DOHH2 (cell line): ENCODE data around the gene PSAT1.

ENCODE experiments used
- H3F3A ChIP-seq: fragments of 200-600 bp; sonication (generic), shearing (Covaris generic); 2 replicates; pipeline ENCODE4 v1.6.0; 2016; ENCODE audit warnings: antibody characterized with exemption, mild to moderate bottlenecking; ENCODE audit not compliant: control insufficient read depth, insufficient read depth
- H3K27ac ChIP-seq: fragments of 200-600 bp; sonication (generic); 2 replicates; pipeline ENCODE4 v1.5.1; 2014; ENCODE audit warnings: low read depth, mild to moderate bottlenecking, low read length, moderate library complexity
- H3K27me3 ChIP-seq: fragments of 200-600 bp; sonication (generic); 2 replicates; pipeline ENCODE4 v1.6.1; 2014; ENCODE audit warnings: mild to moderate bottlenecking, low read length, mixed read lengths; ENCODE audit not compliant: control insufficient read depth
- H3K36me3 ChIP-seq: fragments of 200-600 bp; sonication (generic); 2 replicates; pipeline ENCODE4 v1.6.1; 2014; ENCODE audit warnings: mild to moderate bottlenecking, low read length, moderate library complexity, mixed read lengths; ENCODE audit not compliant: control insufficient read depth
- H3K4me1 ChIP-seq: fragments of 200-600 bp; sonication (generic); 2 replicates; pipeline ENCODE4 v1.6.1; 2014; ENCODE audit warnings: mild to moderate bottlenecking, low read length, mixed read lengths; ENCODE audit not compliant: control insufficient read depth
- H3K4me2 ChIP-seq: fragments of 200-600 bp; sonication (generic); 2 replicates; pipeline ENCODE4 v1.6.0; 2014; ENCODE audit warnings: mild to moderate bottlenecking, low read length, moderate library complexity
- H3K4me3 ChIP-seq: fragments of 200-600 bp; sonication (generic); 2 replicates; pipeline ENCODE4 v1.5.1; 2014; ENCODE audit warnings: mild to moderate bottlenecking, low read length, mixed read lengths
- H3K79me2 ChIP-seq: fragments of 200-600 bp; sonication (generic); 2 replicates; pipeline ENCODE4 v1.6.1; 2014; ENCODE audit warnings: mild to moderate bottlenecking, low read length, mixed read lengths; ENCODE audit not compliant: control insufficient read depth
- H3K9me2 ChIP-seq: fragments of 200-600 bp; sonication (generic); replicated peaks from 2 replicates; pipeline ENCODE4 v1.6.1; 2014; ENCODE audit warnings: mild to moderate bottlenecking, low read length, mixed read lengths; ENCODE audit not compliant: control insufficient read depth
- H3K9me3 ChIP-seq: fragments of 200-600 bp; sonication (generic); 2 replicates; pipeline ENCODE4 v1.6.1; 2014; ENCODE audit warnings: antibody characterized with exemption, low read length, mixed read lengths; ENCODE audit not compliant: control insufficient read depth, insufficient read depth
- H4K20me1 ChIP-seq: fragments of 200-600 bp; sonication (generic); 2 replicates; pipeline ENCODE4 v1.6.0; 2014; ENCODE audit warnings: low read depth, mild to moderate bottlenecking, antibody characterized with exemption, low read length, moderate library complexity; ENCODE audit not compliant: control insufficient read depth, insufficient read depth
- EZH2phosphoT487 ChIP-seq: fragments of 200-600 bp; sonication (generic); IDR thresholded peaks from 2 replicates; pipeline ENCODE4 v1.6.1; 2017; ENCODE audit warnings: borderline replicate concordance, mild to moderate bottlenecking, antibody characterized with exemption, low read length, moderate library complexity, mixed read lengths
- TF ChIP-seq, protein P1 (sequence below): fragments of 200-600 bp; sonication (generic); IDR thresholded peaks from one replicate; pipeline ENCODE4 v1.5.1; 2014; ENCODE audit warnings: antibody characterized with exemption, mild to moderate bottlenecking, low read depth, low read length; ENCODE audit not compliant: poor library complexity, severe bottlenecking

The PSAT1 gene

GRCh38 chr9:78311886-78312524 is 15.1 kb downstream of the PSAT1 start:
- Histone ChIP-seq H3K36me3 (peaks cover 67% of the 10 kb centered on the region), H3F3A (no peaks in the 10 kb centered on the region), H3K27me3 (no peaks in the 10 kb centered on the region), H3K4me1 (no peaks in the 10 kb centered on the region), H3K27ac (no peak overlapping the region), H4K20me1 (no peaks in the 10 kb centered on the region), H3K79me2 (no peaks in the 10 kb centered on the region), H3K4me2 (no peak overlapping the region), H3K9me2 (no peaks in the 10 kb centered on the region), H3K4me3 (no peak overlapping the region), H3K9me3 (no peaks in the 10 kb centered on the region)
- no peak for TF ChIP-seq EZH2phosphoT487
- TF ChIP-seq, protein P1, sequence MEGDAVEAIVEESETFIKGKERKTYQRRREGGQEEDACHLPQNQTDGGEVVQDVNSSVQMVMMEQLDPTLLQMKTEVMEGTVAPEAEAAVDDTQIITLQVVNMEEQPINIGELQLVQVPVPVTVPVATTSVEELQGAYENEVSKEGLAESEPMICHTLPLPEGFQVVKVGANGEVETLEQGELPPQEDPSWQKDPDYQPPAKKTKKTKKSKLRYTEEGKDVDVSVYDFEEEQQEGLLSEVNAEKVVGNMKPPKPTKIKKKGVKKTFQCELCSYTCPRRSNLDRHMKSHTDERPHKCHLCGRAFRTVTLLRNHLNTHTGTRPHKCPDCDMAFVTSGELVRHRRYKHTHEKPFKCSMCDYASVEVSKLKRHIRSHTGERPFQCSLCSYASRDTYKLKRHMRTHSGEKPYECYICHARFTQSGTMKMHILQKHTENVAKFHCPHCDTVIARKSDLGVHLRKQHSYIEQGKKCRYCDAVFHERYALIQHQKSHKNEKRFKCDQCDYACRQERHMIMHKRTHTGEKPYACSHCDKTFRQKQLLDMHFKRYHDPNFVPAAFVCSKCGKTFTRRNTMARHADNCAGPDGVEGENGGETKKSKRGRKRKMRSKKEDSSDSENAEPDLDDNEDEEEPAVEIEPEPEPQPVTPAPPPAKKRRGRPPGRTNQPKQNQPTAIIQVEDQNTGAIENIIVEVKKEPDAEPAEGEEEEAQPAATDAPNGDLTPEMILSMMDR = no peak

DNA sequence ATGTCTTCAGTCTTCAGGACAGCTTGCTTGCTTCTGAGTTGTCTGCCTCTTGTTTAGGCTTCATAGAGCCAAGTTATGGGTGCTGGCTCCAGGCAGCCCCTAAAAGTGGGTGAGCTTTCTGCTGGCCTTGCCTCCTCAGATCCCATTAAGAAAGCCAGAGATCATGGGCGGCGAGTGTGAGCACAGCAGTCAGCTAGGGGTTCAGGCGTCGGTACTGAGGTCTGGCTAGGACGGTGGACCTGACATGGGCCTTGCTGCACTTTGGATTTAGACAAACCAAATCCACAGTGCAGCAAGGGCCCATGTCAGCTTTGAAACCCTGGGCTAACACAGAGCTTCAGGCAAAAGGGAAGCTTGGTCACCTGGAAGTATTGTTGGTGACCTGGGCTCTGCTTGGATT is 17.6 kb downstream of the PSAT1 start:
- Histone ChIP-seq H3K4me3 (no peak overlapping the region), H3F3A (no peaks in the 10 kb centered on the region), H3K4me1 (no peaks in the 10 kb centered on the region), H3K79me2 (no peaks in the 10 kb centered on the region), H3K27me3 (no peaks in the 10 kb centered on the region), H3K9me3 (no peaks in the 10 kb centered on the region), H3K4me2 (no peak overlapping the region), H3K9me2 (no peaks in the 10 kb centered on the region), H3K27ac (no peak overlapping the region), H3K36me3 (peaks cover 71% of the 10 kb centered on the region), H4K20me1 (no peaks in the 10 kb centered on the region)
- TF ChIP-seq, protein P1 = no peak
- no peak for TF ChIP-seq EZH2phosphoT487

DNA sequence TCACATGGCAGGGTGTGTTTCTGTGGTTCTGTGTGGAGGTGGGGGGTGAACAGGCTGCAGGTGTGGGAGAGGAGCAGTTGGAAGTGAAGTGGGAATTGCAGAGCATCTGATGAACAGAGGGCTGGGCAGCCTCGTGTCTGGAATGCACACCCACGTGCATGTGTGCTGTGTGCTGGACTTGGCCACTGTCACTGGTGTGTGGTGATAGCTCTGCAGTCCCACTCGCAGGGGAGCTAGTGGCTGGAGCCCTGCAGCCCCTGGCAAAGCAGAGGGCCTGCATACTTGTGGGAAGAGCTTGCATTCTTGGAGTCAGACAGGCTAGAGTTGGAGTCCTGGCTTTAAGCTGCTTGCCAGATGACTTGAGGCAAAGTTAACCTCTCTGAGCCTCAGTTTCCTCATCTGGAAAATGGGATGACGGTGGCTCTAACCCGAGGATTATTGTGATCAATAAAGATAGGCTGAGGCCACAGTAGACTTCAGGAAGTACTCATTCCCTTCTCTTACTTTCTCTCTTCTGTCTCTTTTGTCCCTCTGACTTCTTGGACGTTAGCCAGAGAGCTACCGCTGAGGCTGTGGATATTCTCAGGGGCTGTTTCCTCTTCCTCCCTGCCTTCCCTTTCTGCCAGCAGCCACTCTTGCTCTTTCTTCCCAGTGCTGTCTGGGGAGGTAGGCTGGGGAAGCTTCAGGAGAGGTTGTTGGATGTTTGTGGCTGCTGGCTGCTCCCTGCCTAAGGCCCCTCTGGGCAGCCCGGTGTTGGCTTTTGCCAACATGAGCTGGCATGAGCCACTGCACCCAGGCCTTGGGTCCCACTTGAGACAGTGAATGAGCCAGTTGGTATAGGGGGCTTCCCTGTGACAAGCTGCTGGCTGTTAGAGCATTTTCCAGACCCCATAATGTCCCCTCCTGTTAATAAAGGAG is 18.3 kb downstream of the PSAT1 start:
- no peaks in the 10 kb centered on the region for H3K9me3 ChIP-seq
- H3F3A ChIP-seq = no peaks in the 10 kb centered on the region
- H3K79me2 ChIP-seq = no peaks in the 10 kb centered on the region
- H3K4me2 ChIP-seq = no peak overlapping the region
- H3K4me1 ChIP-seq = no peaks in the 10 kb centered on the region
- TF ChIP-seq EZH2phosphoT487 = no peak
- TF ChIP-seq, protein P1 = no peak
- no peaks in the 10 kb centered on the region for H3K27me3 ChIP-seq
- no peak overlapping the region for H3K27ac ChIP-seq
- H4K20me1 ChIP-seq = no peaks in the 10 kb centered on the region
- no peaks in the 10 kb centered on the region for H3K9me2 ChIP-seq
- peaks cover 72% of the 10 kb centered on the region for H3K36me3 ChIP-seq
- H3K4me3 ChIP-seq = no peak overlapping the region
